Measurements from ENCODE around the gene SCAF1. TPM values are rescaled to one million over a fixed set of nuclear protein-coding genes. Genes with fewer than 3 reads are reported as not detected.

Gene SCAF1
- total and polyA plus RNA-seq, 9 of the 15 experiments (the other 6 are each of a cell fraction or from before 2014, with no cell fraction given) = 0.20 to 79.0 (median 4.9) TPM

GRCh38 chr19:49664171-49665035 is 22.4 kb downstream of the SCAF1 start (continued):
- TF ChIP-seq, protein P1, sequence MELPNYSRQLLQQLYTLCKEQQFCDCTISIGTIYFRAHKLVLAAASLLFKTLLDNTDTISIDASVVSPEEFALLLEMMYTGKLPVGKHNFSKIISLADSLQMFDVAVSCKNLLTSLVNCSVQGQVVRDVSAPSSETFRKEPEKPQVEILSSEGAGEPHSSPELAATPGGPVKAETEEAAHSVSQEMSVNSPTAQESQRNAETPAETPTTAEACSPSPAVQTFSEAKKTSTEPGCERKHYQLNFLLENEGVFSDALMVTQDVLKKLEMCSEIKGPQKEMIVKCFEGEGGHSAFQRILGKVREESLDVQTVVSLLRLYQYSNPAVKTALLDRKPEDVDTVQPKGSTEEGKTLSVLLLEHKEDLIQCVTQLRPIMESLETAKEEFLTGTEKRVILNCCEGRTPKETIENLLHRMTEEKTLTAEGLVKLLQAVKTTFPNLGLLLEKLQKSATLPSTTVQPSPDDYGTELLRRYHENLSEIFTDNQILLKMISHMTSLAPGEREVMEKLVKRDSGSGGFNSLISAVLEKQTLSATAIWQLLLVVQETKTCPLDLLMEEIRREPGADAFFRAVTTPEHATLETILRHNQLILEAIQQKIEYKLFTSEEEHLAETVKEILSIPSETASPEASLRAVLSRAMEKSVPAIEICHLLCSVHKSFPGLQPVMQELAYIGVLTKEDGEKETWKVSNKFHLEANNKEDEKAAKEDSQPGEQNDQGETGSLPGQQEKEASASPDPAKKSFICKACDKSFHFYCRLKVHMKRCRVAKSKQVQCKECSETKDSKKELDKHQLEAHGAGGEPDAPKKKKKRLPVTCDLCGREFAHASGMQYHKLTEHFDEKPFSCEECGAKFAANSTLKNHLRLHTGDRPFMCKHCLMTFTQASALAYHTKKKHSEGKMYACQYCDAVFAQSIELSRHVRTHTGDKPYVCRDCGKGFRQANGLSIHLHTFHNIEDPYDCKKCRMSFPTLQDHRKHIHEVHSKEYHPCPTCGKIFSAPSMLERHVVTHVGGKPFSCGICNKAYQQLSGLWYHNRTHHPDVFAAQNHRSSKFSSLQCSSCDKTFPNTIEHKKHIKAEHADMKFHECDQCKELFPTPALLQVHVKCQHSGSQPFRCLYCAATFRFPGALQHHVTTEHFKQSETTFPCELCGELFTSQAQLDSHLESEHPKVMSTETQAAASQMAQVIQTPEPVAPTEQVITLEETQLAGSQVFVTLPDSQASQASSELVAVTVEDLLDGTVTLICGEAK (IDR thresholded peaks at IDR 0.05) = 0 out of 2 replicates have a peak, but pooled peaks have one; percentile 25
- TF ChIP-seq, protein P1 (CRISPR knock-in tag; IDR thresholded peaks at IDR 0.05) = no peak
- TF ChIP-seq CXXC5 (CRISPR knock-in tag; IDR thresholded peaks at IDR 0.05) (peak; percentile 57), ZNF445 (CRISPR knock-in tag; IDR thresholded peaks at IDR 0.05; ENCODE audit: low read depth) (no peak), FOSL1 (tag; conservative IDR thresholded peaks at IDR 0.05) (no peak), POLR2A (conservative IDR thresholded peaks at IDR 0.05) (peak; percentile 66), POLR2AphosphoS5 (IDR thresholded peaks at IDR 0.05; ENCODE audit: control insufficient read depth, insufficient read depth, low read depth, low read length) (0 out of 2 replicates have a peak, but pooled peaks have one; percentile 14), RHOXF2B (CRISPR knock-in tag; conservative IDR thresholded peaks at IDR 0.05) (no peak), CAMTA2 (CRISPR knock-in tag; conservative IDR thresholded peaks at IDR 0.05) (no peak), ZNF232 (CRISPR knock-in tag; IDR thresholded peaks at IDR 0.05) (peak; percentile 63; the same call in 1 of the 2 replicates), HNRNPLL (IDR thresholded peaks at IDR 0.05; ENCODE audit: low read depth, low read length, poor library complexity, severe bottlenecking) (peak; percentile 62), HDAC1 (IDR thresholded peaks at IDR 0.05) (peak in 1 of 2 experiments; percentile 74; a peak in 2 of 4 replicates), DEAF1 (CRISPR knock-in tag; IDR thresholded peaks at IDR 0.05) (no peak), OTX1 (CRISPR knock-in tag; IDR thresholded peaks at IDR 0.05) (no peak), ZNF121 (CRISPR knock-in tag; conservative IDR thresholded peaks at IDR 0.05) (0 out of 2 replicates have a peak, but pooled peaks have one; percentile 11), ZFP1 (CRISPR knock-in tag; IDR thresholded peaks at IDR 0.05) (no peak), TCFL5 (CRISPR knock-in tag; conservative IDR thresholded peaks at IDR 0.05) (no peak), ZNF311 (CRISPR knock-in tag; IDR thresholded peaks at IDR 0.05) (no peak)

Data from K562 (cell line).